HG02678 (cell line): ENCODE results near the gene PGA3.
"Not testable (repeated sequence)": the region's sequence is repeated elsewhere in the genome, so short reads cannot be mapped to it uniquely, and the experiment has no call there.

ENCODE experiments used
- ATAC-seq: cut with Tn5 transposase; IDR thresholded peaks from one replicate; pipeline ENCODE4 v1.9.1; 2021; ENCODE audit warnings: mild to moderate bottlenecking, moderate library complexity; ENCODE audit not compliant: unreplicated experiment

PGA3 gene

GRCh38 chr11:61170566-61170965, 32.7 kb upstream of the PGA3 start:
- no peak for ATAC-seq

DNA sequence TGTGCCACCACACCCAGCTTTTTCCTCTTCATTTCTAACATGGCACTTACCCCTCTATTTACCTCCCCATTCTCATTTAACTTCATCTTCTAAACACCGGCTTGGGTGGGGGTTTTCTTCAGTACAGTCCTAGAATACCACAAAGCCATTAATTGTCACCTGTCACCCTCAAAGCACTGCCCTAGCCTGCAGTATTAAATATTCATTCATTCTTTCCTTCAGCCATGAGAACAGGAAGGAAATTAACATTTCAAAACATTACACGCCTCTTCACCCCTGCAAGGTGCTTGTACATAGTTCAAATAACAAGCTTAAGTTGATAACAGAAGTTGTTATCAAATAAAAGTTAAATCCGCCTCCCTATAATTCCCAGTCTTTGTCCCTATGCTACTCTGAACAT, 31.4 kb upstream of the PGA3 start:
- no peak for ATAC-seq

GRCh38 chr11:61172356-61172755, 31.0 kb upstream of the PGA3 start:
- ATAC-seq: no peak

- ATAC-seq: no peak
Observed at GRCh38 chr11:61172888-61173287, 30.4 kb upstream of the PGA3 start.

GRCh38 chr11:61173456-61173855, 29.9 kb upstream of the PGA3 start:
- ATAC-seq: no peak

DNA sequence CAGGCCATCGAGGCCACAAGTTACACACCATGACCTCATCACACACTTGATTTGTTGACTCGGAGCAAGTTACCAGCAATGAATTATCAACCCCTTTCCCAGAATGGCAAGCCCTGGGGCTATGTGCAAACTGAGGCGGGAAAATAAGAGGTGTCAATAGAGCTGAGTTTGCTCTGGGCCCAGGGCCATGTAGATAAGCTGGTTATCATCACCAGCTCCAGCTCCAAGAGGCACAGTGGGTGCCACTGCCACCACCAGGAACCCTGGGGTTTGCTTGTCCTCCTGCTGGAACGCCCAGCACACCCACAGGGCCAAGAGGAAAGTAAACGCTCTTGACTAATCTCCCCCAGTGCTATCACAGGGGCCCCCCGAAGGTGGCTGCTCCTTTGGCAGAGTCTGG, 29.0 kb upstream of the PGA3 start:
- ATAC-seq: no peak

- ATAC-seq: no peak
Observed at GRCh38 chr11:61174949-61175348, 28.4 kb upstream of the PGA3 start.

DNA sequence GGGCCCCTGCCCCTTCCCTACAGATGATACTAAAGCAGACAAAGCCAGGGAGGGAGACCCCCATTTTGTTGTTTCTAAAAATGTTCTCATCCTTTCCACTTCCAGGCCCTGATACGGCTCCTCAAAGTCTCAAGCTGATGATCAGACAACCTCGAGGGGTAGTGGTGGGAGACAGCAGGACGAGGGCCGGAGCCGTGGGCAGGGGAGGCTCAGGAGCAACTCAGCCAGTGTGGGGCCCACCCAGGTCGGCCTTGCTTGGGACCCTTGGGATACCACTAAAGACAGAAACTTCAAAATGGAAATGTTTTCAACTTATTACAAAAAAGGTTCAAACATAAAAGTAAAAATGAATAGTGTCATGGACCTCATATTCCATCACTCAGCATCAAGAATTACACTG, 26.9 kb upstream of the PGA3 start:
- ATAC-seq: no peak

DNA sequence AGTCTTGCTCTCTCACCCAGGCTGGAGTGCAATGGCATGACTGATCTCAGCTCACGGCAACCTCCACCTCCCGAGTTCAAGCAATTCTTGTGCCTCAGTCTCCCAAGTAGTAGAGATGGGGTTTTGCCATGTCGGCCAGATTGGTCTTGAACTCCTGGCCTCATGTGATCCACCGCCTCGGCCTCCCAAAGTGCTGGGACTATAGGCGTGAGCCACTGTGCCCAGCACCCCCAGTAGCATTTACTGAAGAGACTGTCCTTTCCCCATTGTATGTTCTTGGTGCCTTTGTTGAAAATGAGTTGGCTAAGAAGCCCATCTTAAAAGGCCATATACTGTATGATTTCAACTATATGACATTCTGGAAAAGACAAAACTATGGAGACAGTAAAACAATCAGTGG, 23.1 kb upstream of the PGA3 start:
- not testable (repeated sequence) for ATAC-seq

DNA sequence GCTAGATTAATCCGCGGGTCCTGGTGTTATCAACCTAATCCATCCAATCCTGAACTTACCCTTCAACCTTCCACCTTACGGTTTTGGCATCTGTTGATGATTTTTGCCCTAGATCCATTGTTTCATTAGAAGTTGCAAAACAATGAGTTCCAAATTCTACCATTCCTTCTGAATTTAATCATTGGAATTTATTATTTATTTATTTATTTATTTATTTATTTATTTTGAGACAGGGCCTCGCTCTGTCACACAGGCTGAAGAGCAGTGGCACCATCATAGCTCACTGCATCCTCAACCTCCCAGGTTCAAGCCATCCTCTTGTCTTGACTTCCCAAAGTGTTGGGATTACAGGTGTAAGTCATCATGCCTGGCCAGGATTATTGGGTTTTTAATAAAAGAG, 21.8 kb upstream of the PGA3 start:
- ATAC-seq: no peak

- no peak for ATAC-seq
Observed at GRCh38 chr11:61183645-61184044, 19.7 kb upstream of the PGA3 start.

DNA sequence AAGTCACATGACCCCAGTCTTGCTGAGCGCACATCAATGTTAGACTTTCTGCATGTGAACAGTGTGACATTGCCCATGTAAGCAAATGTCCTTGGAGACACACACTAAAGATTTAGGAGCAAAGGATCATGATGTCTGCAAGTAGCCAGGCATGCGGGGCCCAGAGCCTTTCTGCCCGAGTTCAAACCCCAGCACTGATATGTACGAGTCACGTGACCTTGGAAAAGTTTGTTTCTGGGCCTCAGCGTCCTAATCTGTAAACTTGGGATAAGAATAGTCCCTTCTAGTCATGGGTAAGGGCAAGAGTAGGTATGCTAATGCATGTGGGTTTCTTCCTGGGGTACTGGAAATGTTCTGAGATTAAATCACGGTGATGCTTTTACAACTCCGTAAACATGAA, 16.8 kb upstream of the PGA3 start:
- no peak for ATAC-seq

DNA sequence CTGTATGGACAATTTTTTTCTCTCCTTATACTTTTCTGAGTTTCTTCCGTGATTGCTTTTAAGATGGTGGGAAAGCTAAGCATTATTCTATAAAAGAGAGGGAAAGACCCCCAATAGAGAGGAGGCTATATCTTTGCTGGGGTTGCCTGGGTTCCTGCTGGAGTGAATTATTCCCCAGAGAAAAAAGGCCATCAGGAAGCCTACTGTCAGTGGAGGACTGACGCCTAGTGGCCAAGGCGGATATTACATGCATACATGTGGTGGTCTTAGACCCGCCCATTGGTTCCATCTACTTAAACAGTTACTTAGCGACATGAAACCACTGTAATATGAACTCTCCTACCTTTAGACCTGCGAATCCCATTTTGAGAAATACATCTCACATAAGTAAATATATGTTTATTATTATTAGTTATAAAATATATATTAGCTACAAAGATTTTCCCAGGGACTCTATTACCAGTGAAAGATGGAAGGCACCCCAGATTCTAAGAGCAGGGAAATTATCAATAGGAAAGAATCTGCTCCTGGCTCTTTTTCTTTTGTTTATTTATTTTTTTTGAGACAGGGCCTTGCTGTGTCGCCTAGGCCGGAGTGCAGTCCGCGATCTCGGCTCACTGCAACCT, 15.7 kb upstream of the PGA3 start:
- no peak for ATAC-seq

DNA sequence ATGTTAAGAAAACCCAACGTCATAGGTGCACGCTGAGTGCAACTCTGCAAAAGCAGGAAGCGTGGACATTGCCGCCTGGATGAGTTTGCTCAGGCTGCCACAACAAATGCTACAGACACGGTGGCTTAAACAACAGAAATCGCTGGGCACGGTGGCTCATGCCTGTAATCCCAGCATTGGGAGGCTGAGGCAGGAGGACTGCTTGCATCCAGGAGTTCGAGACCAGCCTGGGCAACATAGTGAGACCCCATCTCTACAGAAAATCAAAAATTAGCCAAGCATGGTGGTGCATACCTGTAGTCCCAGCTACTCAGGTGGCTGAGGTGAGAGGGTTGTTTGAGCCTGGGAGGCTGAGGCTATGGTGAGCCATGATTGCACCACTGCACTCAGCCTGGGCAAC, 13.4 kb upstream of the PGA3 start:
- ATAC-seq: no peak

DNA sequence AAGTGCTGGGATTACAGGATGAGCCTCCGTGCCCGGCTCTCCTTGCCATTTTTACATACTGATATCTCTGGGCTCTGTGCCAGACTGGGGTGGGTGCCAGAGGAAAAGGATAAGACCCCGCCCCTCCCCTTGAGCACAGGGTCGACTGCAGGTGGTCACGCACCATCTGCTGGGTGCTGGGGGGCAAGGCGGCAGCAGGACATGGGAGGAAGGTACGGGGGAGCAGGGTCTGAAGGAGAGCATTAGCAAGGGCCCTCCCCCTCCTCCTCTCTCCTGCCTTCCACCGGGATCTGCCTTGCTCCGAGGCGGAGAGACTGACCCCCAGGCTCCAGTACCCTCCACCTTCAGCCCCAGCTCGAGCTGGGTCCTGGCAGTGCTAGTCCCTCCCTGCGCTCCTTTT, 9.7 kb upstream of the PGA3 start:
- ATAC-seq: no peak

DNA sequence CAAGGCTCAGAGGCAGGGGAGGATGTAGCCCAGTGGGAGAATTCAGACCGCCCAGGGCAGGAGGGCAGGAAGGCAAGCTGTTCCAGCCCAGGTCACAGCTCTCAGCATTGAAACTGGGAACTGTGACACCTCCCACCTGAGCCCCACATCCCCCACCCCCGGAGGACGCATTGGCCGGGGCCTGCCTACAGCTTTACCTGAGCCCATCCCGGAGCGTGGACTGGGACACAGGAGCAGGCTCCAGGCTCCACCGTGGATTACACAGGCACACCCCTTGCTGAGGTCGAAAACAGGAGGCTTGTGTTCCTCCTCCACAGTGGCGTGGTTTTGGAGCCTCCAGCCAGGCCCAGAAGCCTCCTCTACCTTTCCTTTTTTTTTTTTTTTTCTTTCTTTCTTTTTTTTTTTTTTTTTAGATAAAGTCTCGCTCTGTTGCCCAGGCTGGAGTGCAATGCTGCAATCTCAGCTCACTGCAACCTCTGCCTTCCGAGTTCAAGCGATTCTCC, 9.1 kb upstream of the PGA3 start:
- no peak for ATAC-seq

GRCh38 chr11:61194981-61195695, 8.2 kb upstream of the PGA3 start:
- ATAC-seq: no peak

DNA sequence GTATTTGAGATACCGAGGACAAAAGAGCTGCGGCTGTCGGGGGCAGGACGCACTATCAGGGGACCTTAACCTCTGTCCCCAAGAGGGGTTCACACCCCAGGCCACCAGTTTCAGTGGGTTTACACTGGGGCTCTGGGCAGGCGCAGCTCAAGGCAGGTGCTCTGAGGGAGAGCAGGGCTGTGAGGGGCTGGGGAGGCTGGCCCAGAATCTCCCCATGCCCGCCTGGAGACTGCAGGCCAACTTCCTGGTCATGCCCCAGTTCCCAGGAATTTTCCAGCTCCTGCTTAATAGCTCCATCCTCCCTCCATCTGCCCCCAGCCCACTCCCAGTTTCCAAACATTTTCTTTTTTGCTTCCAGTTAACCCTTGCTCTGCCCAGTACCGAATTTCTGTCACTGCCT, 7.6 kb upstream of the PGA3 start:
- ATAC-seq: no peak

- ATAC-seq: no peak
Observed at GRCh38 chr11:61198361-61198760, 5.0 kb upstream of the PGA3 start.

GRCh38 chr11:61198948-61199523, 4.3 kb upstream of the PGA3 start:
- ATAC-seq: no peak

DNA sequence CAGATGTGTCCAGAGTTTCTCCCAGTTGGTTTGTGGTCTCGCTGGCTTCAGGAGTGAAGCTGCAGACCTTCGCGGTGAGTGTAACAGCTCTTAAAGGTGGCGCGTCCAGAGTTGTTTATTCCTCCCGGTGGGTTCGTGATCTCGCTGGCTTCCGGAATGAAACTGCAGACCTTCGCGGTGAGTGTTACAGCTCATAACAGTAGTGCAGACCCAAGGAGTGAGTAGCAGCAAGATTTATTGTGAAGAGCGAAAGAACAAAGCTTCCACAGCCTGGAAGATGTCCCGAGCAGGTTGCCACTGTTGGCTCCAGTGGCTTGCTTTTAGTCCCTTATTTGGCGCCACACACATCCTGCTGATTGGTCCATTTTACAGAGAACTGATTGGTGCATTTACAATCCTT, 1.8 kb upstream of the PGA3 start:
- ATAC-seq: no peak

- not testable (repeated sequence) for ATAC-seq
Observed at GRCh38 chr11:61203873-61204272, 558 bp downstream of the PGA3 start.
